ENCODE data around the gene SURF4.

GRCh38 chr9:133377721-133378216 is 1.9 kb upstream of the SURF4 start:
- TF ChIP-seq CTCF (IDR thresholded peaks at IDR 0.05) (no peak), POLR2A (IDR thresholded peaks at IDR 0.05) (no peak)
